ENCODE measurements around the gene SCYGR8.

DNA sequence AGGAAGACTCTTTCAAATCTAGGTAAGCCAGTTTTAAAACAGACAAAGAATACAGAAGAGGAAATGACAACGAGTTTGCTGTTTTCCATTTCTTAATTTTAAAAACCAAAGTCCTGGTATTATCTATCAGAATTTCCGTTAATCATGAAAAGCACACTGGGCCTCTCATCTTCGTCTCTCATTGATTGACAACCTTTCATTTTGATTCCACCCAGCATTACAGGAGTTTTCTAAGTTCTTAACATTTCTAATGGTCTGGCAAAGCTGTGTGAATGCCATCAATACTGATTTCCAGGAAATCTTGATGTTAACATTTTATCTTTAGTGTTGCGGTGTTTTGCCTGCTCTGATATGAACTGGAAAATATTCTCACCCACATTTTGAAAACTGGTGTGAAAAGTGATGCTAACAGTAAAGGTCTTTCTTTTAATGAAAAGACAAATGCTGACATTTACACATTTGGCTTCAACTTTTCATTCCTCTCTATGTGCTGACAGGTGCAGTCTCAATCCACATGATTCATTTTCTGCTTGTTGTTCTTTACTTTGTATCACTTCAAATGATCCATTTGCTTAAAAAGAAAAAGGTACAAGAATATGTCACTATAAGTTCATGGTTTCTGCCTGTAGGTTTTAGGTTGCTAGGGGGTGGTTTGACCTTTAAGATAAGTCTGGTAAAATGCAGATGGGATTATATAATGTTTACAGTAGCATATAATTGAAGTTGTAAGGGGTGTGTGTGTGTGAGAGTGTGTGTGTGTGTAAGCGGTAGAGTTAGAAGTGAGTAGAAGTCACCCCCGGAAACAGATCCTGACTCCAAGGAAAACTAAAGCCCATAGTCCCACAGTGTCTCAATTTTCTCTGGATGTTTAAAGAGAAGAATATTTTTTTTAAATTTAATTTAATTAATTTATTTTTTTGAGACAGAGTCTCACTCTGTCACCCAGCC is 29.5 kb downstream of the SCYGR8 start:
- no peak for TF ChIP-seq ARNT (IDR thresholded peaks at IDR 0.05)
- no peak for TF ChIP-seq SP1 (IDR thresholded peaks at IDR 0.05)
- no peak for TF ChIP-seq SUZ12 (IDR thresholded peaks at IDR 0.05)
- no peak for TF ChIP-seq ELF4 (IDR thresholded peaks at IDR 0.05)
- TF ChIP-seq ZNF384 (IDR thresholded peaks at IDR 0.05), result no peak
- no peak for TF ChIP-seq NFRKB (IDR thresholded peaks at IDR 0.05)
- TF ChIP-seq BHLHE40 (IDR thresholded peaks at IDR 0.05; ENCODE audit: borderline replicate concordance), result no peak
- no peak for TF ChIP-seq FOXM1 (IDR thresholded peaks at IDR 0.05; ENCODE audit: borderline replicate concordance)
- TF ChIP-seq CTBP1 (IDR thresholded peaks at IDR 0.05; ENCODE audit: borderline replicate concordance), result no peak
